Upper lobe of left lung (tissue), 4 donors: ENCODE results near the gene CCNK.

ENCODE experiments used
- POLR2A ChIP-seq, 4 donors: fragments of 450-650 bp; IDR thresholded peaks; one replicate each; pipeline ENCODE4 v1.5.1; 2016 to 2017; ENCODE audit warnings: antibody characterized with exemption in 4 of 4, mild to moderate bottlenecking in 2 of 4
- TF ChIP-seq, protein P1 (sequence below), 6 experiments: fragments of 450-650 bp in 4 of 6; fragments of 200-600 bp in 2 of 6; sonication (generic) in 2 of 6; IDR thresholded peaks; one replicate each; pipeline ENCODE4 v1.5.1; 2016 to 2019; ENCODE audit warnings: antibody characterized with exemption in 6 of 6

DNA sequence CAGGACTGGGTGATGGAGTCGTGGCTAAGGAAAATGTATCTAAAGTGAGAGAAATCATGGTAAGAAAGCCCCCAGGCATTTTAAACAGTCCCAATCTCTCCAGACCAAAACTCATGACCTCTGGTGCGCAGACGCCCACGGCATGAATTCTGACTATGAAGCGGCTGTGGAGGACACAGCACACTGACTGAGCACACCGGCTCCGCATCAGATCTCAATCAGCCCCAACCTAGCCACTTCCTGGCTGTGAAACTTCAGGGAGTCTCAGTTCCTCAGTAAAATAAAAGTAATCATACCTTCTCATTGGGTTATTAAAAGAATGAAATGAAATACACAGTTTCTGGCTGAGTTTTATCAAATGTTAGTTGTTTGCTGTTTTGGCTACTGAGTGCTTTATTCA, 39.3 kb upstream of the CCNK start:
- TF ChIP-seq, protein P1, sequence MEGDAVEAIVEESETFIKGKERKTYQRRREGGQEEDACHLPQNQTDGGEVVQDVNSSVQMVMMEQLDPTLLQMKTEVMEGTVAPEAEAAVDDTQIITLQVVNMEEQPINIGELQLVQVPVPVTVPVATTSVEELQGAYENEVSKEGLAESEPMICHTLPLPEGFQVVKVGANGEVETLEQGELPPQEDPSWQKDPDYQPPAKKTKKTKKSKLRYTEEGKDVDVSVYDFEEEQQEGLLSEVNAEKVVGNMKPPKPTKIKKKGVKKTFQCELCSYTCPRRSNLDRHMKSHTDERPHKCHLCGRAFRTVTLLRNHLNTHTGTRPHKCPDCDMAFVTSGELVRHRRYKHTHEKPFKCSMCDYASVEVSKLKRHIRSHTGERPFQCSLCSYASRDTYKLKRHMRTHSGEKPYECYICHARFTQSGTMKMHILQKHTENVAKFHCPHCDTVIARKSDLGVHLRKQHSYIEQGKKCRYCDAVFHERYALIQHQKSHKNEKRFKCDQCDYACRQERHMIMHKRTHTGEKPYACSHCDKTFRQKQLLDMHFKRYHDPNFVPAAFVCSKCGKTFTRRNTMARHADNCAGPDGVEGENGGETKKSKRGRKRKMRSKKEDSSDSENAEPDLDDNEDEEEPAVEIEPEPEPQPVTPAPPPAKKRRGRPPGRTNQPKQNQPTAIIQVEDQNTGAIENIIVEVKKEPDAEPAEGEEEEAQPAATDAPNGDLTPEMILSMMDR (IDR thresholded peaks at IDR 0.05), result no peak
- no peak for TF ChIP-seq POLR2A (IDR thresholded peaks at IDR 0.05)
